Measurements from ENCODE around the gene LIX1.

DNA sequence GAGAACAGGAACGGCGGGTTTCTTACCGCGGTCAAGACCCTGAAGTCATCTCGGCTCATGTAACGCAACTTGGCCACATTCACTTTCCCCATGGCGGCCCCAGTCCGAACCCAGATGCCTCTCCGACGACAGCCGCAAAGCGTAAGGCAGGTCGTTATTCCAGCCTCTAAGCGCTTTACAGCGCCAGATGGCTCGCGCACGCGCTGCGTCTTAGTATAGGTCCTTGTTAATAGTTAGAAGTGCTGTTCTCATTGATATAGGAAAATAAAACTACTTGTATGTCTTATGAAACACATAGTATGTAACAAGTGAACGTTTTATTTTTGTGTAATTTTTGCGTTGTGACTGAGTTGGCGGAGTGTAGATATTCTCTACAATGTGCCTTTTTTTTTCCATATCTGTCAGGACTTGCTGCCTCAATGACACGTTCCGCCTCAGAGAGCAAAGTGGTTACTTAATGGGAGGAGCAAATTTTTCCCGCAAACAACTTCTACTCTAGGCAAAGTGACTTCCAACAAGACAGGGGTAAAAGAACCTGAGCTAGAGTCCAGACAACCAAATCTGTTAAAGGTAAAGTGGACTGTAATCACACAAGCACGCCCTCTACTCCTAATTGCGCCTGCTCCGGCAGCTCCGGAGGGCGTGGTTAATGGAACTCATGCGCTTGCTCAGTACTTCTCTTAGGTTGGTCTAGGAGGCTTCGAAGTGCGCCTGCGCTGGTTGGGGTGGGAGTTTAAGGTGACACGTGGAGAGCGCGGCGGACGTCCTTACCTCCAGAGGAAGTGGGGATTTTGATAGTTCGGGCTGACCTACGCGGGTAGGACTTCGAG, 40.9 kb upstream of the LIX1 start, which contains the start of gene RIOK2:
- TF ChIP-seq, protein P1, sequence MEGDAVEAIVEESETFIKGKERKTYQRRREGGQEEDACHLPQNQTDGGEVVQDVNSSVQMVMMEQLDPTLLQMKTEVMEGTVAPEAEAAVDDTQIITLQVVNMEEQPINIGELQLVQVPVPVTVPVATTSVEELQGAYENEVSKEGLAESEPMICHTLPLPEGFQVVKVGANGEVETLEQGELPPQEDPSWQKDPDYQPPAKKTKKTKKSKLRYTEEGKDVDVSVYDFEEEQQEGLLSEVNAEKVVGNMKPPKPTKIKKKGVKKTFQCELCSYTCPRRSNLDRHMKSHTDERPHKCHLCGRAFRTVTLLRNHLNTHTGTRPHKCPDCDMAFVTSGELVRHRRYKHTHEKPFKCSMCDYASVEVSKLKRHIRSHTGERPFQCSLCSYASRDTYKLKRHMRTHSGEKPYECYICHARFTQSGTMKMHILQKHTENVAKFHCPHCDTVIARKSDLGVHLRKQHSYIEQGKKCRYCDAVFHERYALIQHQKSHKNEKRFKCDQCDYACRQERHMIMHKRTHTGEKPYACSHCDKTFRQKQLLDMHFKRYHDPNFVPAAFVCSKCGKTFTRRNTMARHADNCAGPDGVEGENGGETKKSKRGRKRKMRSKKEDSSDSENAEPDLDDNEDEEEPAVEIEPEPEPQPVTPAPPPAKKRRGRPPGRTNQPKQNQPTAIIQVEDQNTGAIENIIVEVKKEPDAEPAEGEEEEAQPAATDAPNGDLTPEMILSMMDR (IDR thresholded peaks at IDR 0.05 in 8 of 11, conservative IDR thresholded peaks at IDR 0.05 in 3 of 11): peak in 1 of 11 experiments; percentile 19
- peak in 1 of 3 donors; percentile 67 for TF ChIP-seq POLR2A (IDR thresholded peaks at IDR 0.05)

Measured in spleen (tissue), 7 donors.